ENCODE data around the gene NIFK. TPM values are rescaled to one million over a fixed set of nuclear protein-coding genes. Genes with fewer than 3 reads are reported as not detected.

NIFK gene
- total RNA-seq = 40.0 and 41.3 TPM in 2 replicates

GRCh38 chr2:121736462-121737336, at the start of gene NIFK:
Gene NIFK, minus strand, starts transcription at chr2:121736875. Its CDS starts 25 bp downstream, at chr2:121736850.

GRCh38 chr2:121755237-121756111, 18.8 kb upstream of the NIFK start, which contains the start of gene TSN:
Gene TSN, plus strand, starts transcription at chr2:121755651. Its CDS starts 129 bp downstream, at chr2:121755780.

Other genes starting within 250 kb of the NIFK start
- gene RNU4ATAC, start 206.0 kb downstream of the NIFK start, total RNA-seq = under 0.01 TPM in 2 replicates
- 30.8 and 32.0 TPM in 2 replicates for gene CLASP1, start 87.4 kb downstream of the NIFK start, total RNA-seq
- 92.8 and 155 TPM in 2 replicates for gene TSN, start 18.8 kb upstream of the NIFK start, total RNA-seq

Measured in dermis lymphatic vessel endothelial cell (primary cell).